ENCODE measurements around the gene NRXN3.

Gene NRXN3

DNA sequence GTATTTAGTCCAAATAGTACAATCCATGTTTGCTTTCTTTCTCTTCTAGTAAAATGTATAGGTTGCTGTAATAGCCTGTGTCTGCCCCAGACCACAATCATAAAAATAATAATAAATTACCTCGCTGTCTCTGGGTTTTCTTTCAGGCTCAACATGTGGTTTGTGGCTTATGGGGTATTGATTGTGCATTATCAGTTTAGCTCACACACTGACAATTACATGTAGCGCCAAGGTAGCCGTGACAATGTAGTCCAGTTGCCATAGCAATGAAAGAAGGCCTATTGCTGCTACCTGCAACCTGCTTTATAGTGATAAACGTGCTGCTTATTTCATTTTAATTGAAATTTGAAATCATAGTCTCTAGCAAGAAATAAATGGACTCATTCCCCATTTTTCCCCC lies 1009.8 kb downstream of the NRXN3 start:
- DNase-seq = no peak

DNA sequence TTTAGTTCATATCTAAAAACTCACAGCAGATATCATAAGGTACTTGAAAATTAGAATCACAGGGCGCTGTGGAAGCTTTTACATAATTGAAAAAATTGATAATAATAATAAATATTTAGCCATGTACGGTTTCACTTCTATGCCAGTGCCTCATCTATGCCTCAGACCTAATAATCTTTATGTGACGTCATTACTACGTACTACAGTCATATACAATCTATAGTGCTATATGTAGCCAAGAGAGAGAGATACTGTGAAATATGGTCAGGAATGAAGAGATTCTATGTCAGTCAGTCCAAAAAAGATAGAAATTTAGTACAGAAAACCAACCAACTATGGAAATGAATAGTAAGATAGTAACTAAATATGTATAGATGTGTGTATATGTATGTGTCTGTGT lies 1010.5 kb downstream of the NRXN3 start:
- no peak for DNase-seq

DNA sequence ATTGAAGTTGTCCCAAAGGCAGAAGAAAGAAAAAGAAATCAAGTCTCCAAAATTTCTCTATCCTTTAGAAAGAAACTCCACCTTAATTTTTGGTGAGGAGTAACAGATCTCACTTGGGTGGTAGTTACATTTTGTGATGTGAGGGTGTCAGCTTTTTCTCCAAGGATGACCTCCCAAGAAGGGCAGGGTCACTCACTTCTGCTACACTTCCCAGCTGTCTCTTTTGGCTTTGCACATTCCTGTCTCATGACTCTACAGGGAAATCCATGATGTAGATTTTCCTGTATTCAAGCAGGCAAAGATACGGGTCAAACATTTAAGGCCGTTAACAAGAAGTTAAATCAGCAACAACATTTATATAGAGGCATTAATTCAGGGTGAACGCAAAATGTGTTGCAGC lies 1016.4 kb downstream of the NRXN3 start:
- DNase-seq = no peak

DNA sequence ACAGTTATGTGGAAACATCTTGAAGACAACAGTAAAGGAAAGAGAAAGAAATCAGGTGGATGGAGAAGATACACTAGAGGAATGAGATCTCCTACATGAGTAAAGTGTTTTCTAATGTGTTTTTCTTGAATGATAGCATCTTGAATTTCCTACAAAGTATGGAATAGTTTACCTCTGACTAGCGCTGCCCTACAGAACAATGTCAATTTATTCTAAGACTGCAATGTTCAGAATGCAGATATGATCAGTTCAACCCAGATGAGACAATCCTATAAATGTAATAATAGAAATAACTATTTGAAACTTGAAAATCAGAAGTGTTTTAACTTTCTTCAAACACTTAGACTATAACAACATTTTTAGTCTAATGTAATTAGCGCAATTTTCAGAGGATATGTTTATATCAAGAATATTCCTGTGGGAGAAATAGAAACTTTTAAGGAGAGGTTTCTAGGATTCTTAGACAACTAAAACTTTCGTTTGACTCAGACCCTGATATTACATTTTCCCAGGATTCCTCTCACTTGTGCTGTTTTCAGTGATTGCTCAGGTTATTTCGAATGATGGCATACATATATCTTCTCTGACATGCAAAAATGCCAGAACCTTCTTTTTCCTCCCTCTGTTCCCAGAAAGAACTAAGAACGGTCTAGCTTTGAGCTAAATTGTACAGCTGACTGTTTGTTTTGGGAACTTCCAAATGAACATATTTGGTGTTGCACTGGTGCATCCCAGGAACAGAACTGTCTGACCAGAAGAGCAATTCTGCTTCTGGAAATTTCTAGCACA lies 1023.7 kb downstream of the NRXN3 start:
- no peak for DNase-seq

DNA sequence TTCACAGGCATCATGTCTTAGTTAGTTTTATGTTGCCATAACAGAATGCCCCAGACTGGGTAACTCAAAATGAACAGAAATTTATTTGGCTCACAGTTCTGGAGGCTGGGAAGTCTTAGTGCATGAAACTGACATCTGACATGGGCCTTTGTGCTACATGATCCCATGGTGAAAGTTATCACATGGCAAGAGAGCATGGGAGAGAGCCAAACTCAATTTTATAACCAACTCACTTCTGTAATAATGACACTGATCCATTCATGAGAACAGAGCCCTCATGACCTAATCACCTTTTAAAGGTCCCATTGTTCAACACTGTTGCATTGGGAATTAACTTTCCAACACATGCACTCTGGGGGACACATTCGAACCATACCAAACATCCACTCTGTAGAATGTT lies 1026.0 kb downstream of the NRXN3 start:
- DNase-seq = no peak

DNA sequence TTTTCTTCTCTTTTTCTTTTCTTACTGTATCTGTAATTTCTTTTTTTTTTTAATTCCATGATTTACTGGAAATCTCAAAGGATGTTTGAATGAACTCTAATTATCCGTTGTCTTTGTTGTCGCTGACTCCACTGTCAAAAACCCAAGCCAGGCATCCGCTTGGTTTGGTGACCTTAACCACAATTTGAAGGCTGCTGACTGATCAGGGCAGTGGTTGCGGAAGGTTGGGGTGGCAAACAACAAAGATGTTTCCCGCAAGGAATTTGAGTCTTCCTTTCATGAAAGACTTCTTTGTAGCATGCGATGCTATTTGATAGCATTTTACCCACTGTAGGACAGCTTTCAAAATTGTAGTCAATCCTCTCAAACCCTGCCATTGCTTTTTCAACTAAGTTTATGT lies 1027.3 kb downstream of the NRXN3 start:
- DNase-seq = no peak

DNA sequence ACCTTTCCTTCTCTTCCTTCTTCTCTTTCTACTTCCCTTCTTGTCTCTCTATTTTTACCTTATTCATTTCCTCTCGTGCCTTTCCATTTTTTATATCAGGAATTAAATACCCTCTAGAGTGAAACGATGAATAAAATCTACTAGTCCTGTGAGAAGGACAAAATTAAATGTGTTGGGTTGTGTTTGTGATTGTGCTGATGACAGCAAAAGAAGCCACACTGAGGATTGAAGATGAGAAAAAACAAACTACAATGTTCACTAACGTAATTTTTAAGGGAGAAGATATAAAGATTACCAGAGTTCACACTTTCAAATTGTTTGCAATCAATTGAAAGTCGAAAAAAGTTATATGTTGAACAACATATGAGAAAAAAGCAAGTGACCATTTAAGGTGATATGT lies 1029.0 kb downstream of the NRXN3 start:
- DNase-seq = no peak

DNA sequence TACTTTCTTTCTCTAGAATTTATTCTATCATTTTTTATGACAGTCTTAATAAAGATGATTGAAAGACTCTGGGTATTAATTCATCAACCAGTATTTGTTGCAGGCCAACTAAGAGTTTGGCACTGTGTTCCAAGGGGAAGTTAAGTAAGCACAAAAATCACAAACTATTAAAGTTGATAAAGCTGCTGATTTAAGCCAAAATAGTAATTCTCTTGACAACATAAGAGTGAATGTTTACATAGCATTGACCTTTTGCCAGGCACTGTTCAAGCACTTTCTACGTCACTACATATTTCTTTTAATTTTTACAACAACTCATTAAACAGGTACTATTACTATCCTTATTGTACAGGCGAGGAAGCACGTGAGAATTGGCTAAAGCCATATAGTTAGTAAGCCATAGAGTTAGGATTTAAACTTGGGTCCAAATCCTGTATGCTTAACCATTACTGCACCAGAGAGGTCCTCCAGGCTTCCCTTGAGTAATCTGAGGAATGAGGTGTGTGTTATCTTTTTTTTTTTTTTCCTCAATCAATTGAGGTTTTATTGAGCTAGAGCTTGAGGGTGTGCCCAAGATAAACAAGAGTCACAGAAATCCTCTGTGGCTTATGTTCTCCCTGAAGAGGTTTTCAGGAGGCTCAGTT lies 1031.5 kb downstream of the NRXN3 start:
- no peak for DNase-seq

DNA sequence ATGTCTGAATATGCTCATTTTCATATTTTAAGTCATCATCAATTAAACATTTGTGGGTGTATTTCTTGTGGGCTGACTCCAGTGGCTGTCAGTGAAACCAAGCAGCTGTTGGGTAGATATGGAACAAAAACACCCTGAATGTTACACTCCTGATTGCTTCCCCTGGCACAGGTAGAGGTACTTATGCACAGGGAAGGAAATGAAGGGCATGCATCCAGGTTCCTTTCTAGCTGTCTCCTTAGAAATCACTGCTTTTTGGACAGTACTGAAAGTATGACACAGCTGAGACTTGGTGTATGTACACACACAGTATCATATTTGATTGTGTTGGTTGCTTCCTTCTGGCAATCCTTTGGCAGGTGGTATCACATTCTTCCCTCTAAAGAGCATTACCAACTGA lies 1034.4 kb downstream of the NRXN3 start:
- no peak for DNase-seq

DNA sequence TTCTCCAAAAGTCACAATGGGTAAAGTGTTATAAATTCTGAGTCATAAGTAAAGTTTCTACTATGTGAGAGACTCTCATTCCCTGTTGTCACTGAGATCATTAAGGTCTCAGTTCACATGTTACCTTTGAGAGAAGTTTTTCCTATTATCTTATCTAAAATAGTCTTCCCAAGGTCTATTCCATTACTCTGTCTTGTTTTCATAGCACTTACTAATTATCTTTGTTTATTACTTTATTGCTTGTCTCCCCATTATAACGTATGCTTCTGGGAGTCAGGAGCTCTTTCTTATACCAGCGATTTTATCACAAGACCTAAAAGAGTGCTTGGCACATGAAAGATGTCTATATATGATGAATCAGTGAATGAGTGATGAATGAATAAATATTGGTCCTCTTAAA lies 1039.2 kb downstream of the NRXN3 start:
- DNase-seq = no peak

DNA sequence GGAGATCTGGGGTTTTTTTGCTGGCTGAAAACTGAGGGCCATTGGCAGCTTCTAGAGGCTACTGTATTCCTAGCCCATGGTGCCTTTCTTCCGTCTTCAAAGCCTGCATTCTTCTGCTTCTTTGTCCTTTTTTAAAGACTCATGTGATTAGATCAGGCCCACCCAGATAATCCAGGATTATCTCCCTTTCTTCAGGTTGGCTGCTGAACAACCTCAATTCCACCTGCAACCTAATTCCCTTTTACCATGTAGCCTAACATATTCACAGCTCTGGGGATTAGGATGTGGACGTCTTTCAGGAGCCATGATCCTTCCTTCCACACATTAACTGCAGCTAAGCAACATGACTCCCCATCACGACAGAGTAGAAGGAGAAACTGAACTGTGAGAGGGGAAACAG lies 1055.6 kb downstream of the NRXN3 start:
- no peak for DNase-seq

DNA sequence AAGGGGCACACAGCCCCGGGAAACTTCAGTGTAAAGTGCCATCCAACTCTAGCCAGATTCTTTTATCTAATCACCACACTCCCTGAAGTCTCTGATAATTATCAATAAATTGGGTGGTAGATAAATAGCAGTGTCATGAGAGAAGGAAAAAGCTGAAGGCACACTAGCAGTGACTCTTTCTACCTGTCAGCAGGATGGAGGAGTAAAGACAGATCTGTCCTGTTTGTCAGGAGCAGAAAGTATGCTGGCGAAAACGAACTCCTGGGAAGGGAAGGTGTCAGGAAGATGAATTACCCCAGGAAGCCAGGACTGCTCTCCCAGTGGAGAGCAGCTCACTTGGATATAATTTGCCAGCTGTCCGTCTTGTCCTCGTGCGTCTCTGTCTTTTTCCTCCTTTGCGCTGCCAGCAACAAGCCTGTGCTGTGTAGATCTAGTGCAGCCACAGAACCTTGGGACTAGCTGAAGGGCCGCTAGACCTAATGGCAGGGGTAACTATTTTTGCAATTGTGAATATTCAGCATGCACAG lies 1059.3 kb downstream of the NRXN3 start:
- no peak for DNase-seq

DNA sequence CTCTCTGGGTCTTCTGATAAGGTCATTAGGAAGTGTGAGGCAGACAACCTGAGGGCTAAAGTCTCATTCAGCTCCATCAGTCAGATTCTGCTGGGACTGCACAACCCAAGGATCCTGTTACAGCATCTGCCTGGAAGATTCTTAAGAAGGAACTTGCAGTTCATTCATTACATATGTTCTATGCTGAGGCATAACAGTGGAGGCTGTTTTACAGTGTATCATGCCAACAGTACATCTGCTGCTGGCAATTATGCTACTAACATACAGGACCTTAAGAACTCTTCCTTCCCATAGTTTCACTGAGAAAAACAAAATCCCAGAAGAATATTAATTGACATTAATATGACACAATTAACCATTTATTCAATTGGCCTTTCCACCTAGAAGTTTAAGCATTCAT lies 1072.5 kb downstream of the NRXN3 start:
- DNase-seq = no peak

DNA sequence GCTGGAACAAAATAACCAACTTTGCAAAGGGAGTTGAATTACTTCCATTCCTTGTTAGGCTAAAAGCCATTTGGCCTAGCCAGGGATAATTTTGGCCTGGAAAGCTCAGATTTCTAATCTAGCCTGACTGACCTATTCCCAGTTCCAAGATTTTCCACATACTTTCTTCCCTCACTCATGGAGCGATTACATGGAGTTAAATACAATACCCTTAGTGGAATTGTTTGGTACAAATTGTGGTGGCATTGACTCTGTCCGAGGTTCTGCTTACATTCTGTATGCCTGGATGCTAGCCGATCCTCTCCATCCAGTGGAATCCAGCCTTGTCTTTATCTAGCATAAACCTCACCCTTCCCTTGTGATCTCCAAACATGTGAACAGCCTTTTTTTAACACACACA lies 1076.0 kb downstream of the NRXN3 start:
- no peak for DNase-seq

DNA sequence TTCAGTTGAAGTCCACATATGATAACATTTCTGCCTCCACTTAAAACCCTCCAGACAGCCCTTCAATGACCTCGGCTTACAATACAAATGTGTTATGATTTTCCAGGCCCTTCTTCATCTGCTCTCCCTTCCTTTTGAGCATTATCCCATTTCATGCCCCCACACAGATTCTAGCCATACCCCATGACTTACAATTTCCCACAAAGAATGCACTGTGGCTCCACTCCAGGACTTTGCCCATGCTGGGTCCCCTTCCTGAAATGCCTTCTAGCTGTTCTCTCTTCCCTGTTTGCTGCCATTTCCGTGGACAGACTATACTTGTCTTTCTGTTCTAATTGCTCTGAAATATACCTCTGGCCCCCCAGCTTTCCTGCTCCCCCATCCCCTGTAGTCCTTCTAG lies 1078.0 kb downstream of the NRXN3 start:
- no peak for DNase-seq

DNA sequence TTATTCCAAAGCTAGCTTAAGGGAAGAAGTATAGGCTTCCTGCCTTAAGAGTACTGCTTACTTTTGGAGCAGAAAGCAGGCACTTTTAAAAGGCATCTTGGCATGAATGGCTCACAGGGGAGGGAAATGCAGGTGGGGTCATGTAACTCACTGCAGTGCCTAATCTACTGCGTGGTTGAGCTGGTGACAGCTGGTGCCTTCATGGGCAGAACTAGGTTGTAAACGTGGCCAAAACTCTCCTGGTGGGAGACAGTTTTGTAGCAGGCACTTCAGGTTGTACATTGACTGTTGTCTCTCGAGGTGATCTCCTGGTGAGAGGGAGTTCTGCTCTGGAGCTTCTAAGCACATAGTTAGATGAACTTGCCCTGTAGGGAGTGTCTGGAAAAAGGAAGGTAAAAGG lies 1078.6 kb downstream of the NRXN3 start:
- no peak for DNase-seq

DNA sequence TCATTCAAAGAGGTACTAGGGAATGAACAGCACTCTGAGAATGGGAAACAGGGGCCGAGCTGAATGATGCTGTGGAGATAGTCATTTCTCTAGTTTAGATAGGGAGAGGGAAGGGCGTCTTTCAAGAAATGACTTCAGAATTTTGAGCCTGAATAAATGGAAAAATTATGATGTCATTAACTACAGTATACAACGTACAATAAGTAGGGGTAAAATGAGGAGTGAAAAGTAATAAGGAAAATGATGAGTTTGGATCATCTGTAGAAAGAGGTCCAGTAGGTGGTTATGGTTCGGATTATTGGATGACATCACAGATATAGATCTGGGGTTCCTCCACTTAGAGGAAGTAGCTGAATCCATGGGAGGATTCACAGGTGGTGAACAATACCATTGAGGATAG lies 1081.1 kb downstream of the NRXN3 start:
- DNase-seq = no peak

DNA sequence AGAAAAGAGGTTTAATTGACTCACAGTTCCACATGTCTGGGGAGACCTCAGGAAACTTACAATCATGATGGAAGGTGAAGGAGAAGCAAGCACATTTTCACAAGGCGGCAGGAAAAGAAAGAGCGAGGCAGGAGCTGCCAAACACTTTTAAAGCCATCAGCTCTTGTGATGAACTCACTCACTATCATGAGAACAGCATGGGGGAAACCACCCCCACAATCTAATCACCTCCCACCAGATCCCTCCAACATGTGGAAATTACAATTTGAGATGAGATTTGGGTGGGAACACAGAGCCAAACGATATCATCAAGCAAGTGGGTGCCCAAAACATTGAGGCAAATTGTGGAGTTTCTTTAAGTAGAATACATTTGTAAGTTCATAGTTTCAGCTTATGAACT lies 1083.4 kb downstream of the NRXN3 start:
- DNase-seq = no peak

DNA sequence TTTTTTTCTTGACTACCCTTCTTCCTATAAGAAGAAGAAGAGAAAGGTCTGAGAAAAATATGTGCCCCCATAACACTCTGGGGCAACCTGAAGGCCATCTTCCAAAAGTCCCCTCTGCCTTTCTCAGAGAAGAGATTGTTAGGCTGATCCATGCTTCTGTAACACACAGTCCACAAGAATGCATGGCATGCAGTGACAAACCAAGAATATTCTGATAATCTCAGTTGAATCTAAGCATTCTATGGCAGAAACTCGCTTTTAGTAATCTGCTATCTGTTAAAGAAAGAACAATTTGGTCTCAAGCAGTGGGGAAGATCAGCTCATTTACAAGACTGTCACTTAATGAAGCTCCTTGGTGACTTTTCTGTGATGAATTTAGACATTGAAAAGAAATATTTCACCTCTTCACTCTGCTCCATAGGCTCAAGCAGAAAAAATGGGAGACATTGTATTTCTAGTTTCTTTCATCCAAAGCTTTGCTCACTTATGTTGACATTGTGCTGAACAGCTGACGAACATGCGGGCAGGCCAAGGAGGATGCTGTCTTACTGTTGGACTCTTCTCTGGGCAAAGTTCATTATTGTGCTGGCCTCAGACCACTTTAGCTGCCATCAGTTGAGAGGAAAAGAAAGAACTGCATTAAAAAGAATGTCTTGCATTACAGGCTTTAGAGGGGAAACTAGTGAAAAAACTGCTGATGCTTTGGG lies 1084.0 kb downstream of the NRXN3 start:
- DNase-seq = no peak

DNA sequence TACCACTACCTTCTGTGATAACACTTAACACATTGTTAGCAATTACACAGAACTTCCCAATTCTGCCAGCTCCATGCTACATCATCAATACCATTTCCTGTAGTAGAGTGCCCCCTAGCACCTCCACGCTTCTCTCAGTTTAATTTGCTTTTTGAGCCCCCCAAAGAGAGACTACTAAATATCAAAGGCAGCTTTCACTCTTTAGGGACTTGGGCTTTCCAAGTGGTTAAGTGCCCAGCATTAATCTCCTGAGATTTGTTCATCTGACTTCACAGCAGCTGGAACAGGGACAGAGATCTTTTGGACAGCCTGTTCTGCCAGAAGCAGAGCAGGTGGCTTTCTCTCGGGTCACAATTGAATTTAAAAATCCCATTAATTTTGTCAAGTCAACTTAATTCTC lies 1086.2 kb downstream of the NRXN3 start:
- DNase-seq = no peak

DNA sequence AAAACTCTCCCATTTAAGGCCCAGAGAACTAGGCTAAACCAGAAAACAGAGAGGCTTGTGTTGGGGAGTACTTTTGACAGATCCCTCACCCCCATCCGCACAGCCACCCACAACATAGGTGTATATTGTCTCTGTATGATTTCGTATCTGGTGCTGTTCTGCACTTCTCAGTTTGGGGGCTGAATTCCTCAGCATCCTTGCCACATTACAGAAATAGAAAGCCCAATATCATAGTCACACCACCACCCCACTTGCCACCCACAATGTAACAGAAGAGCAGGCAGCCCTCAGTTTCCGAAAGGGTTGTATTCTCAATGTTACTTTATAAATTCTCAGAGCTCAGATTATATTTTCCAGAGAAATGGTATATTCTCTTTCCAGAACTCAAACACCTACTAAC lies 1090.2 kb downstream of the NRXN3 start:
- no peak for DNase-seq

DNA sequence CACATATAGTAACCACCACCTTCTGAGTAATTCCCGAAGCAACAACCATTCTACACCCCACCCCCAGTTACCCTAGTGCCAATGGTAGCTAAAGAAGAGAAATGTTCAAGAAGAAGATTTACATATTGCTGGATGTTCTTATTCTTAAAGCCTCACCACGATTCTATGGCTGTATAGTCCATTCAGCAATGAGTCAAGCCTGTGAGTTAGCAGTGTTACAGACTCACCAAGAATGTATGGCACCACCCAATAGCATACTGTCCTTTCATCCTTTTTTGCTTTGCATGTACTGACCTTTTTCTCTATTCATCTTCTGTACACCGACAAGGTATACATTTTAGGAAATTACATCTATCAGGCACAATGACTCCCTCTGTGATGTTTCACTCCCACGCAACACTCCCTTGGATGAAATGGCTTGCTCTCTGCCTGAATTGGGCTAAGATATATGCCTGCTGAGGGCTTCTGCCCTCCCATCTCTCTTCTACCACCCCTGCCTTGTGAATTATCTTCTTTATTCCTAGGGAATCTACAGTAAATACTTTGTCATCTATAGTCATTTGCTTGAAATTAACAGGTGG lies 1095.3 kb downstream of the NRXN3 start:
- no peak for DNase-seq

DNA sequence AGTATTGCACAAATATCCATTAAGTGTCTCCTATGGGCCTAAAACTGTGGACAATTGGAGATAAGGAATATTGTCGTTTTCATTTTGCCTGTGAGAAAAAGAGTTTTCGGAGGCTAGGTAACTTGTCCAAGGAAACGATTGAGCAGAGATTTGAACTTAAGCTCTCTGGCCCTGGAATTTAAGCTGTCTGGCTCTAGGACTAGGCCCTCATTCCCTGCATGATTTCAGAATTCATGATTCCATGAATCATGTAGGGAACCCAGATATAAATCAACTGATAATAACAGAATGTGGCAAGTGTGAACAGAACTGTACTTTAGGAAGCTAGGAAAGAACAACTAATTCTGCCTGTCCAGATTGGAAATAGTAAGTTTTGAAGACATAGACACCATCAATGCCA lies 1100.2 kb downstream of the NRXN3 start:
- no peak for DNase-seq

DNA sequence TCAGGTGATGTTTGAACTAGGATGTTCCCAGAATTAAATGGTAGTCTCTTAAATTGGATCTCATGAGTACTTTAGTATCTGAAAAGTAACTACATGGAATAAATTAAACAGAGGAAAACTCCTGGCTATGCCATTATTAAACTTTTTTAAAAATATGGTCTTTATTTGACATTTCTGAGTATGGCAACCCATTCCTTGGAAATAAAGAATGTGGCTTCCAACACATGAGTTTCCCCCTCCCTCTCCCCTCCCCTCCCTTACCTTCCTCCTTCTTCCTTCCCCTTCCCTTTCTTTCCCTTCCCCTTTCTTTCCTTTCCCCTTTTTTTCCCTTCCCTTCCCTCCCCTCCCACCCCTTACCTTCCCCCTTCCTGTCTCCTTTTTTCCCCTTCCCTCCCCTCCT lies 1100.9 kb downstream of the NRXN3 start:
- no peak for DNase-seq
